SU-DHL-6 (cell line): ENCODE results near the gene LINGO1.

Experiments
- H2AFZ ChIP-seq: fragments of 200-600 bp; sonication (generic); 2 replicates; pipeline ENCODE4 v1.6.1; 2014; ENCODE audit warnings: low read depth, mild to moderate bottlenecking, moderate library complexity, mixed read lengths, antibody characterized with exemption, low read length; ENCODE audit not compliant: severe bottlenecking
- H3F3A ChIP-seq: fragments of 200-600 bp; shearing (Covaris generic); 2 replicates; pipeline ENCODE4 v1.6.0; 2016; ENCODE audit warnings: antibody characterized with exemption, mild to moderate bottlenecking; ENCODE audit not compliant: insufficient read depth
- H3K27ac ChIP-seq: fragments of 200-600 bp; sonication (generic); 2 replicates; pipeline ENCODE4 v1.5.1; 2016; ENCODE audit warnings: low read depth, mild to moderate bottlenecking, low read length, moderate library complexity, mixed read lengths
- H3K27me3 ChIP-seq: fragments of 200-600 bp; sonication (generic), shearing (Covaris generic); 2 replicates; pipeline ENCODE4 v1.6.0; 2014; ENCODE audit warnings: mild to moderate bottlenecking, low read length
- H3K36me3 ChIP-seq: fragments of 200-600 bp; sonication (generic); 2 replicates; pipeline ENCODE4 v1.6.1; 2014; ENCODE audit warnings: mild to moderate bottlenecking, low read length, mixed read lengths
- H3K4me2 ChIP-seq: fragments of 300-600, 200-600 bp; shearing (Covaris generic), sonication (generic); 2 replicates; pipeline ENCODE4 v1.6.0; 2014; ENCODE audit warnings: low read length, low read depth, mild to moderate bottlenecking; ENCODE audit not compliant: poor library complexity, severe bottlenecking
- H3K4me3 ChIP-seq: fragments of 200-600 bp; sonication (generic); 2 replicates; pipeline ENCODE4 v1.5.1; 2014; ENCODE audit warnings: antibody characterized with exemption, low read length, mild to moderate bottlenecking, mixed read lengths; ENCODE audit not compliant: insufficient read depth, poor library complexity, severe bottlenecking
- H3K79me2 ChIP-seq: fragments of 200-600 bp; sonication (generic); 2 replicates; pipeline ENCODE4 v1.6.1; 2014; ENCODE audit warnings: mild to moderate bottlenecking, low read length, moderate library complexity; ENCODE audit not compliant: insufficient read depth
- H3K9ac ChIP-seq: fragments of 200-600 bp; sonication (generic); 2 replicates; pipeline ENCODE4 v1.7.0; 2014; ENCODE audit warnings: mild to moderate bottlenecking, low read length
- H3K9me2 ChIP-seq: fragments of 200-600 bp; sonication (generic); replicated peaks from 2 replicates; pipeline ENCODE4 v1.6.1; 2014; ENCODE audit warnings: low read length; ENCODE audit not compliant: insufficient read depth
- H3K9me3 ChIP-seq: fragments of 200-600 bp; sonication (generic); 2 replicates; pipeline ENCODE4 v1.6.1; 2014; ENCODE audit warnings: low read length, mixed read lengths; ENCODE audit not compliant: insufficient read depth
- H4K20me1 ChIP-seq: fragments of 200-600 bp; sonication (generic); 2 replicates; pipeline ENCODE4 v1.6.1; 2014; ENCODE audit warnings: low read depth, mild to moderate bottlenecking, antibody characterized with exemption, low read length, moderate library complexity, mixed read lengths
- CTCF ChIP-seq: fragments of 200-600 bp; sonication (generic); IDR thresholded peaks from one replicate; pipeline ENCODE4 v1.5.1; 2017; ENCODE audit warnings: antibody characterized with exemption, mild to moderate bottlenecking, low read length, moderate library complexity; ENCODE audit not compliant: insufficient read depth, poor library complexity, severe bottlenecking
- EZH2phosphoT487 ChIP-seq: fragments of 200-600 bp; sonication (generic), shearing (Covaris generic); conservative IDR thresholded peaks from 2 replicates; pipeline ENCODE4 v1.6.1; 2018; ENCODE audit warnings: mild to moderate bottlenecking, antibody characterized with exemption, low read length, moderate library complexity, mixed read lengths

Gene LINGO1

DNA sequence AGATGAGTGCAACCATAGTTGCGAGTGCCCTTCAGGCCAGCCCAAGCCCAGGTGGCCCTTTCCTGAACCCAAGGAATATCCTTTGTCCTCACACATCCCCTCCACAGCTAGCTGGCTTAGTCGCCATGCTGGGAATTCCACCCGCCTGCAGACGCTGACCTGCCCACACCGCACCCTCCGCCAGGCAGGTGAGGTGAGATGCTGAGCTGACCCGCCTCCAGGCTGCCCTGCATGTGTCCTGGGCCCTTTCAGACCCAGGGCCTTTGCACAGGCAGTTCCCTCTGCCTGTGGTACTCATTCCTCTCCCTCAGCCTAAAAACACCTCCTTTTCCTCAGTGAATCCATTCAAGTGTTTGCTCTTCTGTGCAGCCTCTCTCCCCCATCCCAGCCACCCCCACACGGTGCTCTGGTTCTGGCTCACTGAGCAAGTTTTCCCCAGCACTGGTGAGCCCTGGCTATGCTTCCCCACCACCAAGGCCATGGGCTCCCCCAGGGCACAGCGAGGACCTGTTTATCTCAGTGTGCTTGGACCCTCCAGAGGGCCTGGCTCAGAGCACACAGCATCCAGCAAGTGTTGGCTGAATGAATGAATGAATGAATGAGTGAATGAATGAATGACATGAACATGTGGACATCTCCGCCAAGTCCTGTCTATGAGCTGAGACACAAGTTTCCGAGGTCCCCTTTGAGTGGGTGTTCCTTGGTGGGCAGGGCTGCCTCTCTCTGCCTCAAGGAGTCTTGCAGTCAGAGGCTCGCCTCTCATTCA is 33.0 kb upstream of the LINGO1 start:
- H3K4me2 ChIP-seq = no peak overlapping the region
- no peak overlapping the region for H2AFZ ChIP-seq
- no peaks in the 10 kb centered on the region for H3K79me2 ChIP-seq
- no peaks in the 10 kb centered on the region for H3K36me3 ChIP-seq
- no peak overlapping the region for H3K9ac ChIP-seq
- H3F3A ChIP-seq = no peaks in the 10 kb centered on the region
- TF ChIP-seq EZH2phosphoT487 (no peak), CTCF (no peak)
- no peak overlapping the region for H3K4me3 ChIP-seq
- H3K27ac ChIP-seq = no peak overlapping the region
- H3K9me2 ChIP-seq = no peaks in the 10 kb centered on the region
- no peaks in the 10 kb centered on the region for H4K20me1 ChIP-seq
- H3K27me3 ChIP-seq = no peaks in the 10 kb centered on the region
- H3K9me3 ChIP-seq = no peaks in the 10 kb centered on the region

DNA sequence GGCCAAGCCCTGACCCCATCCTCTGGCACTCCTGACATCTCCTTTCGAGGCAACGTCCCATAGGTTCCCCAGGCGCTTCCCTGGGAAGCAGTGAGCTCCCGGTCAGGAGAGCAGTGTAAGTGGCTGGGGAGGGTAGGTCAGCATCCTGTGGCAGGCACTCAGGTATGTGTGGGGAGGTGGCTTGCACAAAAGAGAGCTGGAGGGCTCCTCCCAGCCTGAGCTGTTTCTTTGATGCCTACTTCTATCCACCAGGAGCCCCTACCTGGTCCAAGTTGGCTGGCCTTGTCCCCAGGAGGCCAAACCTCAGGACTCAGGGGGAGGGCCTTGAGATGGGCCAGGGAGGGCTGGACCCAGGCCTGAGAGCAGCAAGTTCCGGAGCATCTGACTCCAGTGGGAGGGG is 31.7 kb upstream of the LINGO1 start:
- Histone ChIP-seq H3F3A (no peaks in the 10 kb centered on the region), H2AFZ (no peak overlapping the region), H3K9me3 (no peaks in the 10 kb centered on the region), H3K79me2 (no peaks in the 10 kb centered on the region), H3K9me2 (no peaks in the 10 kb centered on the region), H3K4me2 (no peak overlapping the region), H3K27me3 (no peaks in the 10 kb centered on the region), H3K4me3 (no peak overlapping the region), H3K27ac (no peak overlapping the region), H3K36me3 (no peaks in the 10 kb centered on the region), H4K20me1 (no peaks in the 10 kb centered on the region), H3K9ac (no peak overlapping the region)
- TF ChIP-seq EZH2phosphoT487 = no peak
- TF ChIP-seq CTCF = no peak

DNA sequence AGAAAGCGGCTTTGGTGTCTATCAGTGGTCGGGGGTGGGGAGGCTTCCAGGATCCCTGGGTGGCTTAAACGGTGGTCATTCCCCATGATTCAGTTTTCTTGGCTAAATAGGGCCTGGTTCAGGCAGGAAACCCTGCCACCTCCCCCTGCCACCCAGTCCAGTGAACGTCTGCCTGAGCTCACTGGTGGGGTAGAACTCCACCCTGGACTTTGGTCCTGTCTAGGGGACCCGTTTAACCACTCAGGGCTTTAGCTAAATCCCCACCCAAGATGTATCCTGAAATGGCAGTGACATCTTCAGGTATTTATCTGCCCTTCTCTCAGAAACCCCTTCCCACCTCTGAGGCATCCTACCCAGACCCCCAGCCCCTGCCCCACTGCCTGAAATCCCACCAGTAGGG is 30.5 kb upstream of the LINGO1 start:
- H4K20me1 ChIP-seq = no peaks in the 10 kb centered on the region
- no peaks in the 10 kb centered on the region for H3K79me2 ChIP-seq
- H2AFZ ChIP-seq = no peak overlapping the region
- H3K9me2 ChIP-seq = no peaks in the 10 kb centered on the region
- H3F3A ChIP-seq = no peaks in the 10 kb centered on the region
- H3K4me3 ChIP-seq = no peak overlapping the region
- TF ChIP-seq EZH2phosphoT487 (no peak), CTCF (no peak)
- no peaks in the 10 kb centered on the region for H3K27me3 ChIP-seq
- no peak overlapping the region for H3K4me2 ChIP-seq
- no peaks in the 10 kb centered on the region for H3K9me3 ChIP-seq
- no peak overlapping the region for H3K27ac ChIP-seq
- no peak overlapping the region for H3K9ac ChIP-seq
- no peaks in the 10 kb centered on the region for H3K36me3 ChIP-seq
